BLaER1 treated with 17β-estradiol and CSF1 and Interleukin-3, amounts not matched to agents 10 nM and 100 nM (cell line): ENCODE results near the gene FABP6.

Experiments used
- H3K27ac ChIP-seq, 11 experiments: shearing (Covaris generic); formaldehyde crosslinking; 2 replicates each; pipeline ENCODE4 v1.8.1; 2022
- H3K27me3 ChIP-seq, 11 experiments: shearing (Covaris generic); formaldehyde crosslinking; 2 replicates each; pipeline ENCODE4 v1.8.1; 2022
- H3K36me3 ChIP-seq, 11 experiments: shearing (Covaris generic); formaldehyde crosslinking; 2 replicates each; pipeline ENCODE4 v1.8.1; 2022
- H3K4me1 ChIP-seq, 10 experiments: shearing (Covaris generic); formaldehyde crosslinking; 2 replicates each; pipeline ENCODE4 v1.8.1; 2022
- H3K4me2 ChIP-seq, 11 experiments: shearing (Covaris generic); formaldehyde crosslinking; 2 replicates each; pipeline ENCODE4 v1.8.1; 2022
- H3K4me3 ChIP-seq, 10 experiments: shearing (Covaris generic); formaldehyde crosslinking; 2 replicates each; pipeline ENCODE4 v1.8.1; 2022
- H3K9ac ChIP-seq, 11 experiments: shearing (Covaris generic); formaldehyde crosslinking; 2 replicates each; pipeline ENCODE4 v1.8.1; 2022
- H3K9me3 ChIP-seq, 11 experiments: shearing (Covaris generic); formaldehyde crosslinking; replicated peaks in 1 of 11; 2 replicates each; pipeline ENCODE4 v1.8.1; 2022
- H4K20me1 ChIP-seq, 11 experiments: shearing (Covaris generic); formaldehyde crosslinking; 2 replicates each; pipeline ENCODE4 v1.8.1; 2022
- Cebpa-rat ChIP-seq, 11 experiments: shearing (Covaris generic); IDR thresholded peaks; 2 replicates each; pipeline ENCODE4 v1.8.1; 2022

Gene FABP6

GRCh38 chr5:160209917-160210316 lies 19.4 kb upstream of the FABP6 start:
- no peaks in the 10 kb centered on the region for H3K27me3 ChIP-seq
- H3K4me2 ChIP-seq, result no peak overlapping the region
- H3K27ac ChIP-seq, result no peak overlapping the region
- H3K36me3 ChIP-seq, result no peaks in the 10 kb centered on the region
- H3K9me3 ChIP-seq, result no peaks in the 10 kb centered on the region; a peak in 1 of 22 replicates
- no peak overlapping the region for H3K4me3 ChIP-seq
- no peak overlapping the region for H3K9ac ChIP-seq
- no peaks in the 10 kb centered on the region for H4K20me1 ChIP-seq
- no peak for TF ChIP-seq Cebpa-rat (IDR thresholded peaks at IDR 0.05)
- peaks cover 0 to 23% (median 13%) of the 10 kb centered on the region in 10 experiments; a peak in 15 of 20 replicates for H3K4me1 ChIP-seq

DNA sequence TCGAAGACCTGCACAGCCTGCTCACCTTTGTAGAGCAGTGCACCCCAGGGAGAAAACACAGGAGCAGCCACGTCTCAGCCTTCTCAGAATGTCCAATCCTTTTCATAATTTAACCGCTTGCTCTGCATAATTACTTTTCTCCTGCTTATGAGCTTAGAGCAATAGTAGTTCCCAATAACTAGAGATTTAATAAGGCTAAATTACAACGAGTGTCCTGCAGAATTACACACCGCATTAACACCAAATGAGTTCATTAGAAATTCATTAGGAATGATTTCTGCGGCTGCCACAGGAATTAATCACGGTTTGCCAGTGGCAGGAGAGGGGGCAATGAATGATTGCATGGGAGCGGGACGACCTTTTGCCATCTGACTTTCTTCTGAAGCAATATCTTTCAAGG lies 18.7 kb upstream of the FABP6 start:
- Histone ChIP-seq H3K4me3 (no peak overlapping the region), H3K27me3 (no peaks in the 10 kb centered on the region), H3K4me1 (peaks cover 0 to 17% (median 10%) of the 10 kb centered on the region in 10 experiments; a peak in 15 of 20 replicates), H4K20me1 (no peaks in the 10 kb centered on the region), H3K27ac (no peak overlapping the region), H3K9me3 (no peaks in the 10 kb centered on the region; a peak in 1 of 22 replicates), H3K9ac (no peak overlapping the region), H3K36me3 (no peaks in the 10 kb centered on the region), H3K4me2 (peak overlapping the region in 3 of 11 experiments; percentile 54 to 67 (median 58); a peak in 5 of 22 replicates)
- no peak for TF ChIP-seq Cebpa-rat (IDR thresholded peaks at IDR 0.05)

- TF ChIP-seq Cebpa-rat (IDR thresholded peaks at IDR 0.05), result no peak
- no peaks in the 10 kb centered on the region for H3K36me3 ChIP-seq
- H3K4me1 ChIP-seq, result peaks cover 0 to 17% (median 10%) of the 10 kb centered on the region in 10 experiments; a peak in 15 of 20 replicates
- H3K9me3 ChIP-seq, result no peaks in the 10 kb centered on the region; a peak in 1 of 22 replicates
- peak overlapping the region in 9 of 11 experiments; percentile 18 to 67 (median 34); a peak in 14 of 22 replicates for H3K4me2 ChIP-seq
- no peaks in the 10 kb centered on the region for H4K20me1 ChIP-seq
- H3K9ac ChIP-seq, result no peak overlapping the region
- H3K27me3 ChIP-seq, result no peaks in the 10 kb centered on the region
- H3K27ac ChIP-seq, result no peak overlapping the region
- no peak overlapping the region for H3K4me3 ChIP-seq
These were observed 18.0 kb upstream of the FABP6 start for GRCh38 chr5:160211352-160211751.

DNA sequence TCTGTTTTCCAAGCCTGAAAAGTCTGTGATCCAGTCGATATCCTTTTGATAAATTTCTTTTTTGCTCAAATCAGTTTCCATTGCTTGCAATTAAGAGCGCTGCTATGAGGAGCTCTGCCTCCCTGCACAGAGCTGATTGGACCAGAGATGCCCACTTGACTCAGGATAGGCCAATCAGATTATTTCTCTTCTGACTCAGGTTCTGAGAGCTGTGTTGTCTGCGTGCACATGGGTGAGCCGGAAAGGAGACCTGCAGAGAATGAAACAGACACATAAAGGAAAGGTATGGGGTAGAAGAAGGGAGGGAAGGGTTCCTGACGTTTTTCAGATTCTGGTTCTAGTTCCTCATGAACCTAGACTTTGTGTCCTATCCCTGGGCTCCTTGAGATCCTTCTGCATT lies 15.8 kb upstream of the FABP6 start:
- Histone ChIP-seq H3K4me1 (peaks cover 0 to 17% (median 10%) of the 10 kb centered on the region in 10 experiments; a peak in 15 of 20 replicates), H3K4me3 (no peak overlapping the region), H3K9me3 (no peaks in the 10 kb centered on the region; a peak in 1 of 22 replicates), H3K4me2 (no peak overlapping the region), H3K9ac (no peak overlapping the region), H3K36me3 (no peaks in the 10 kb centered on the region), H3K27ac (no peak overlapping the region), H4K20me1 (no peaks in the 10 kb centered on the region), H3K27me3 (no peaks in the 10 kb centered on the region)
- TF ChIP-seq Cebpa-rat (IDR thresholded peaks at IDR 0.05), result no peak

- H3K4me1 ChIP-seq, result peaks cover 4 to 28% (median 24%) of the 10 kb centered on the region in 10 experiments; a peak in 17 of 20 replicates
- H3K9me3 ChIP-seq, result peaks cover 0 to 14% (median 5%) of the 10 kb centered on the region in 11 experiments; a peak in 8 of 22 replicates
- no peak overlapping the region for H3K4me3 ChIP-seq
These were observed 9.9 kb upstream of the FABP6 start for GRCh38 chr5:160219356-160219755.

DNA sequence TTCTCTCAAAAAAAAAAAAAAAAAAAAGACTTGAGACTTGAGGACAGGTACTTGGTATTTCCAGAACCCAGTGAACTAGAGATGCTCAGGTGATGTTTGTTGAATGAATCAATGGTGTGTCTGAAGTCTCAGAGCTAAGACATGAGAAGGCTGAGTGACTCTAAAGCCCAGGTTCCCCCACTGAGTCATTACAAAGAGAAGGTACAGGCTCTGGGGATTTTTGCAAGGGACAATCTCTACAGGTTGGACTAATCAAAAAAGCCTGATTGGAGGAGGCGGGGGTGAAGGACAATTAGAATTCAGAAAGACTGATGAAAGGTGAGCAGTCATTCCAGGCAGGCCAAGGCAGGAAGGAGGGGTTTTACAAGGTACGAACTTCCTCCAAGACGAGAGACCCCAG lies 8.2 kb upstream of the FABP6 start:
- TF ChIP-seq Cebpa-rat (IDR thresholded peaks at IDR 0.05), result no peak
- peak overlapping the region in 9 of 11 experiments; percentile 25 to 68 (median 52); a peak in 17 of 22 replicates for H3K27ac ChIP-seq
- no peaks in the 10 kb centered on the region for H4K20me1 ChIP-seq
- H3K4me1 ChIP-seq, result peaks cover 4 to 28% (median 24%) of the 10 kb centered on the region in 10 experiments; a peak in 17 of 20 replicates
- peaks cover 0 to 14% (median 5%) of the 10 kb centered on the region in 11 experiments; a peak in 8 of 22 replicates for H3K9me3 ChIP-seq
- H3K27me3 ChIP-seq, result no peaks in the 10 kb centered on the region
- peak overlapping the region in 1 of 11 experiments; percentile 28; a peak in 2 of 22 replicates for H3K9ac ChIP-seq
- H3K4me2 ChIP-seq, result peak overlapping the region; percentile 18 to 77 (median 66); a peak in 21 of 22 replicates
- no peak overlapping the region for H3K4me3 ChIP-seq
- H3K36me3 ChIP-seq, result no peaks in the 10 kb centered on the region

More at GRCh38 chr5:160219356-160219755, 9.9 kb upstream of the FABP6 start:
- peak overlapping the region in 5 of 11 experiments; percentile 25 to 72 (median 64); a peak in 5 of 22 replicates for H3K4me2 ChIP-seq
- no peaks in the 10 kb centered on the region for H4K20me1 ChIP-seq
- no peak for TF ChIP-seq Cebpa-rat (IDR thresholded peaks at IDR 0.05)
- H3K9ac ChIP-seq, result no peak overlapping the region
- H3K27ac ChIP-seq, result peak overlapping the region in 3 of 11 experiments; percentile 52 to 68 (median 59); a peak in 4 of 22 replicates
- no peaks in the 10 kb centered on the region for H3K27me3 ChIP-seq
- H3K36me3 ChIP-seq, result no peaks in the 10 kb centered on the region

DNA sequence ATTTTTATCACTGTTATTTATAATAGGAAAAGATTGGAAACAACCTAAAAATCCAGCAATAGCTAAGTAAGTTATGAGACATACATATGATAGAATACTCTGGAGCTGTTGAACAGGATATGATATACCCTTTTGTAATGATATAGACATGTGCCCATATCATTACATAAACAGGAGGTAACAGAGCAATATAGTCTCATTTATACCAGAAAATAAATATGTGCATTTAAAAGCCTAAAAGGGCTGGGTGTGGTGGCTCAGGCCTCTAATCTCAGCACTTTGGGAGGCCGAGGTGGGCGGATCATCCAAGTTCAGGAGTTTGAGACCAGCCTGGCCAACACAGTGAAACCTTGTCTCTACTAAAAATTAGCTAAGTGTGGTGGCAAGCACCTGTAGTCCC lies 2.3 kb upstream of the FABP6 start:
- Histone ChIP-seq H3K36me3 (no peaks in the 10 kb centered on the region), H3K27me3 (no peaks in the 10 kb centered on the region), H3K4me2 (no peak overlapping the region), H3K9me3 (peaks cover 0 to 14% (median 5%) of the 10 kb centered on the region in 11 experiments; a peak in 8 of 22 replicates), H3K4me3 (no peak overlapping the region), H3K9ac (no peak overlapping the region), H3K4me1 (peaks cover 0 to 24% (median 9%) of the 10 kb centered on the region in 10 experiments; a peak in 12 of 20 replicates), H4K20me1 (no peaks in the 10 kb centered on the region), H3K27ac (no peak overlapping the region)
- TF ChIP-seq Cebpa-rat (IDR thresholded peaks at IDR 0.05), result no peak

DNA sequence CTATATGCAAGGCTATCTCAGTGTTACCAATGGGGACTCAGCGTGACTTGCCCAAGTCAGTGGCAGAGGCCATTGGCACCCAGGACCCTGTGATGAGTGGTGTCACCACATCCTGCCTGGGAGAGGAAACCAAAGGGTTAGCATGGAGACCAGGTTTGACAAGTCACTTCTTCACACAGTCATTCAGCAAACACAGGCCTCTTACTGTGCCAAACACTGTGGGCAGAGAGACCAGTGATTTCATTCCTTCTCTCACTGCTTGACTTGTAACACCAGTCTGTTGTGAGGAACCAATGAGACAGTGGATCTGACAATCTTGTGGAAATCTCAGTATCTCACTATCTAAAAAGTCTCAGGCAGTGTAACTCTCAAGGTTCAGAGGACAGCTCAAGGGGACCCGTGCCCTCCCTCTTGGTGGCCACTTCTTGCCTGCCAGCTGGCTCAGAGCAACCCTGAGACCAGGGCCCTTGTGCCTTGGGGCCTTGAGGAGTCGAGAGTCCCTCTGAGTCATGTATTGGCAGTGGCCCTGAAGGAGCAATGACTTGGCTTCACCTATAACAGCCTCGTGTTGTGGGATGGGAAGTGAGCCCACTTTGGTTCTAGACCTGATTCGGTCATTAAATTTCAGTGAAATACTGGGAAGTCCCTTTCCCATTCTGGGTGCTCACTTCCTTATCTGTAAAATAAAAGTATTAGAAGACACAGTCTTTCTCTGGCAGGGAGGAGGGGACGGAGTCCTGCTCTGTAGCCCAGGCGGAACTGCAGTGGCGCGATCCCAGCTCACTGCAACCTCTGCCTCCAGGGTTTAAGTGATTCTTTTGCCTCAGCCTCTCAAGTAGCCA lies 1.6 kb downstream of the FABP6 start:
- Histone ChIP-seq H3K4me1 (peaks cover 0 to 26% (median 8%) of the 10 kb centered on the region in 10 experiments; a peak in 9 of 20 replicates), H3K27me3 (no peaks in the 10 kb centered on the region), H3K4me2 (peak overlapping the region in 5 of 11 experiments; percentile 5 to 78 (median 63); a peak in 8 of 22 replicates), H3K9ac (peak overlapping the region in 3 of 11 experiments; percentile 1 to 26 (median 15); a peak in 2 of 22 replicates), H3K27ac (peak overlapping the region in 4 of 11 experiments; percentile 8 to 68 (median 44); a peak in 6 of 22 replicates), H3K36me3 (no peaks in the 10 kb centered on the region), H3K4me3 (no peak overlapping the region), H4K20me1 (no peaks in the 10 kb centered on the region), H3K9me3 (no peaks in the 10 kb centered on the region)
- no peak for TF ChIP-seq Cebpa-rat (IDR thresholded peaks at IDR 0.05)

DNA sequence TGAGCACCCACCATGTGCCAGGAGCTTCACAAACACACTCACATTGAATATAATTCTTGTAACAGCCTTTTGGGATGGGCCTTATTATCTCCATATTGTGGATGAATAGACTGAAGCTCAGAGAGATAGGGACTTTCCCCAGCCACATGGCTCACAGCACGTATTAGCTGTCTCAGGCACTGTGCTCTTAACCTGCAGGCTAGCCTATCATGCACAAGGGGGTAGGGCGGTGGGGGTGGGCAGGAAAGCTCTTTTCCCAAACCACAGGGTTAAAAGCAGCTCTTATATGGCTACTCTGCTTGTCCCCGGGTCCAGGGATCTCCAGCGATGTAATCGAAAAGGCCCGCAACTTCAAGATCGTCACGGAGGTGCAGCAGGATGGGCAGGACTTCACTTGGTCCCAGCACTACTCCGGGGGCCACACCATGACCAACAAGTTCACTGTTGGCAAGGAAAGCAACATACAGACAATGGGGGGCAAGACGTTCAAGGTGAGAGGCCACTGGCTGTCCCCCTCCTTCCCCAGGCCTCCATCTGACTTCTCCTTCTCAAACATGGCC lies 2.6 kb downstream of the FABP6 start:
- peak overlapping the region in 3 of 11 experiments; percentile 12 to 68 (median 44); a peak in 3 of 22 replicates for H3K27ac ChIP-seq
- no peaks in the 10 kb centered on the region for H3K9me3 ChIP-seq
- H3K27me3 ChIP-seq, result no peaks in the 10 kb centered on the region
- H3K4me1 ChIP-seq, result peaks cover 0 to 26% (median 8%) of the 10 kb centered on the region in 10 experiments; a peak in 9 of 20 replicates
- no peaks in the 10 kb centered on the region for H4K20me1 ChIP-seq
- TF ChIP-seq Cebpa-rat (IDR thresholded peaks at IDR 0.05), result no peak
- no peaks in the 10 kb centered on the region for H3K36me3 ChIP-seq
- no peak overlapping the region for H3K4me3 ChIP-seq
- peak overlapping the region in 3 of 11 experiments; percentile 63 to 78 (median 64); a peak in 6 of 22 replicates for H3K4me2 ChIP-seq
- H3K9ac ChIP-seq, result 0 out of 22 replicates have a peak overlapping the region, but pooled peaks of 1 of the 11 experiments have one; percentile 15
